ENCODE measurements around the gene TRMT10B. TPM values are rescaled to one million over a fixed set of nuclear protein-coding genes. Genes with fewer than 3 reads are reported as not detected.

Gene TRMT10B
- total and polyA plus RNA-seq, 2 experiments from 2014 or later = 3.0 to 4.1 TPM

GRCh38 chr9:37788332-37788731, 34.7 kb downstream of the TRMT10B start:
- Histone ChIP-seq H3K79me2 (peaks cover 16% of the 10 kb centered on the region), H3K4me2 (no peak overlapping the region), H4K20me1 (ENCODE audit: insufficient read depth, poor library complexity, severe bottlenecking) (no peaks in the 10 kb centered on the region), H2AFZ (no peak overlapping the region), H3K4me3 (no peak overlapping the region), H3K9me3 (ENCODE audit: low read depth) (no peaks in the 10 kb centered on the region), H3K27me3 (no peaks in the 10 kb centered on the region), H3K4me1 (ENCODE audit: insufficient read depth) (peaks cover 8% of the 10 kb centered on the region), H3K36me3 (replicated peaks; ENCODE audit: insufficient read depth, low read depth) (no peaks in the 10 kb centered on the region), H3K9me2 (replicated peaks; ENCODE audit: insufficient read depth) (no peaks in the 10 kb centered on the region), H3K27ac (no peak overlapping the region)
- WGBS (ENCODE audit: low lambda C conversion rate, missing lambda C conversion rate) = 83% methylated on average over 6 of the region's 6 CpGs
- TF ChIP-seq EZH2phosphoT487 (IDR thresholded peaks at IDR 0.05; ENCODE audit: low read depth, severe bottlenecking, unreplicated experiment) (no peak), EZH2 (IDR thresholded peaks at IDR 0.05; ENCODE audit: borderline replicate concordance) (no peak)
- TF ChIP-seq, protein P1, sequence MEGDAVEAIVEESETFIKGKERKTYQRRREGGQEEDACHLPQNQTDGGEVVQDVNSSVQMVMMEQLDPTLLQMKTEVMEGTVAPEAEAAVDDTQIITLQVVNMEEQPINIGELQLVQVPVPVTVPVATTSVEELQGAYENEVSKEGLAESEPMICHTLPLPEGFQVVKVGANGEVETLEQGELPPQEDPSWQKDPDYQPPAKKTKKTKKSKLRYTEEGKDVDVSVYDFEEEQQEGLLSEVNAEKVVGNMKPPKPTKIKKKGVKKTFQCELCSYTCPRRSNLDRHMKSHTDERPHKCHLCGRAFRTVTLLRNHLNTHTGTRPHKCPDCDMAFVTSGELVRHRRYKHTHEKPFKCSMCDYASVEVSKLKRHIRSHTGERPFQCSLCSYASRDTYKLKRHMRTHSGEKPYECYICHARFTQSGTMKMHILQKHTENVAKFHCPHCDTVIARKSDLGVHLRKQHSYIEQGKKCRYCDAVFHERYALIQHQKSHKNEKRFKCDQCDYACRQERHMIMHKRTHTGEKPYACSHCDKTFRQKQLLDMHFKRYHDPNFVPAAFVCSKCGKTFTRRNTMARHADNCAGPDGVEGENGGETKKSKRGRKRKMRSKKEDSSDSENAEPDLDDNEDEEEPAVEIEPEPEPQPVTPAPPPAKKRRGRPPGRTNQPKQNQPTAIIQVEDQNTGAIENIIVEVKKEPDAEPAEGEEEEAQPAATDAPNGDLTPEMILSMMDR (IDR thresholded peaks at IDR 0.05; ENCODE audit: poor library complexity) = no peak
- DNase-seq (ENCODE audit: low spot score) = no peak

- no peaks in the 10 kb centered on the region for H4K20me1 ChIP-seq (ENCODE audit: insufficient read depth, poor library complexity, severe bottlenecking)
- no peak overlapping the region for H2AFZ ChIP-seq
- H3K79me2 ChIP-seq = peaks cover 3% of the 10 kb centered on the region
- TF ChIP-seq, protein P1 (IDR thresholded peaks at IDR 0.05; ENCODE audit: poor library complexity) = no peak
- TF ChIP-seq EZH2phosphoT487 (IDR thresholded peaks at IDR 0.05; ENCODE audit: low read depth, severe bottlenecking, unreplicated experiment) = no peak
- TF ChIP-seq EZH2 (IDR thresholded peaks at IDR 0.05; ENCODE audit: borderline replicate concordance) = no peak
- H3K27me3 ChIP-seq = no peaks in the 10 kb centered on the region
- H3K4me3 ChIP-seq = no peak overlapping the region
- no peaks in the 10 kb centered on the region for H3K9me2 ChIP-seq (replicated peaks; ENCODE audit: insufficient read depth)
- no peaks in the 10 kb centered on the region for H3K36me3 ChIP-seq (replicated peaks; ENCODE audit: insufficient read depth, low read depth)
- 94% methylated on average over 2 of the region's 2 CpGs for WGBS (ENCODE audit: low lambda C conversion rate, missing lambda C conversion rate)
- no peaks in the 10 kb centered on the region for H3K4me1 ChIP-seq (ENCODE audit: insufficient read depth)
- H3K27ac ChIP-seq = no peak overlapping the region
- DNase-seq (ENCODE audit: low spot score) = no peak
- no peaks in the 10 kb centered on the region for H3K9me3 ChIP-seq (ENCODE audit: low read depth)
- no peak overlapping the region for H3K4me2 ChIP-seq
Observed at GRCh38 chr9:37790096-37790495, 36.5 kb downstream of the TRMT10B start.

DNA sequence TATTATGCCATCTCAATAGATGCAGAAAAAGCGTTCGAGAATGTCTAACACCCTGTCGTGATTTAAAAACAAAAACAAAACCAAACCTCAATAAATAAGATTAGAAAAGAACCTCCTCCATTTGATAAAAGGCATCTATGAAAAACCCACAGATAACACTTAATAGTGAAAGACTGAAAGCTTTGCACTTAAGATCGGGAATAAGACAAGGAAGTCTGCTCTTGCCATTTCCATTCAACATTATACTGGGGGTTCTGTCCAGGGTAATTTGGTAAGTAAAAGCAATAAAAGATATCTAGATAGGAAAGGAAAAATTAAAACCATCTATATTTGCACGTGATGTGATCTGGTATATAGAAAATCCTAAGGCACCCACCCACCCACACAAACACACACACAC, 38.5 kb downstream of the TRMT10B start:
- no peak overlapping the region for H3K27ac ChIP-seq
- no peaks in the 10 kb centered on the region for H3K9me2 ChIP-seq (replicated peaks; ENCODE audit: insufficient read depth)
- no peak overlapping the region for H3K4me3 ChIP-seq
- no peak overlapping the region for H3K4me2 ChIP-seq
- no peak overlapping the region for H2AFZ ChIP-seq
- DNase-seq (ENCODE audit: low spot score) = no peak
- WGBS (ENCODE audit: low lambda C conversion rate, missing lambda C conversion rate) = 70% methylated on average over 5 of the region's 5 CpGs
- no peaks in the 10 kb centered on the region for H3K9me3 ChIP-seq (ENCODE audit: low read depth)
- no peaks in the 10 kb centered on the region for H3K4me1 ChIP-seq (ENCODE audit: insufficient read depth)
- H4K20me1 ChIP-seq (ENCODE audit: insufficient read depth, poor library complexity, severe bottlenecking) = no peaks in the 10 kb centered on the region
- H3K79me2 ChIP-seq = no peaks in the 10 kb centered on the region
- TF ChIP-seq, protein P1 (IDR thresholded peaks at IDR 0.05; ENCODE audit: poor library complexity) = no peak
- TF ChIP-seq EZH2phosphoT487 (IDR thresholded peaks at IDR 0.05; ENCODE audit: low read depth, severe bottlenecking, unreplicated experiment) (no peak), EZH2 (IDR thresholded peaks at IDR 0.05; ENCODE audit: borderline replicate concordance) (no peak)
- H3K36me3 ChIP-seq (replicated peaks; ENCODE audit: insufficient read depth, low read depth) = no peaks in the 10 kb centered on the region
- H3K27me3 ChIP-seq = no peaks in the 10 kb centered on the region

GRCh38 chr9:37796232-37796631, 42.6 kb downstream of the TRMT10B start:
- WGBS (ENCODE audit: low lambda C conversion rate, missing lambda C conversion rate) = 86% methylated on average over 2 of the region's 2 CpGs
- TF ChIP-seq, protein P1 (IDR thresholded peaks at IDR 0.05; ENCODE audit: poor library complexity) = no peak
- TF ChIP-seq EZH2phosphoT487 (IDR thresholded peaks at IDR 0.05; ENCODE audit: low read depth, severe bottlenecking, unreplicated experiment) (no peak), EZH2 (IDR thresholded peaks at IDR 0.05; ENCODE audit: borderline replicate concordance) (no peak)
- Histone ChIP-seq H3K9me2 (replicated peaks; ENCODE audit: insufficient read depth) (no peaks in the 10 kb centered on the region), H4K20me1 (ENCODE audit: insufficient read depth, poor library complexity, severe bottlenecking) (no peaks in the 10 kb centered on the region), H2AFZ (no peak overlapping the region), H3K36me3 (replicated peaks; ENCODE audit: insufficient read depth, low read depth) (no peaks in the 10 kb centered on the region), H3K4me3 (no peak overlapping the region), H3K4me1 (ENCODE audit: insufficient read depth) (no peaks in the 10 kb centered on the region), H3K9me3 (ENCODE audit: low read depth) (no peaks in the 10 kb centered on the region), H3K27me3 (no peaks in the 10 kb centered on the region), H3K79me2 (peaks cover 2% of the 10 kb centered on the region), H3K27ac (no peak overlapping the region), H3K4me2 (no peak overlapping the region)
- DNase-seq (ENCODE audit: low spot score) = no peak
